ENCODE measurements around the gene TTLL7. TPM values are rescaled to one million over a fixed set of nuclear protein-coding genes. Genes with fewer than 3 reads are reported as not detected.

The TTLL7 gene
- total and polyA plus RNA-seq, 2 donors (not counting 1 experiment from before 2014, with no cell fraction given) = 0.01 TPM; not detected in 1

- no peaks in the 10 kb centered on the region for H3K4me1 Mint-ChIP-seq
- no peak overlapping the region for H3K27ac ChIP-seq (ENCODE audit: low read length in 2 of 2)
- no peak overlapping the region for H3K9ac ChIP-seq (ENCODE audit: low read length)
- no peak overlapping the region for H3K4me3 ChIP-seq (ENCODE audit: control extremely low read depth in 1 of 5, extremely low read depth in 1 of 5, insufficient read depth in 1 of 5, low read depth in 2 of 5, low read length in 4 of 5)
- H3K27ac Mint-ChIP-seq = no peak overlapping the region
- no peak for ATAC-seq (ENCODE audit: low read depth)
- no peaks in the 10 kb centered on the region for H3K79me2 ChIP-seq (ENCODE audit: control insufficient read depth, insufficient read depth, low read length)
- no peak overlapping the region for H2AFZ ChIP-seq (ENCODE audit: insufficient read depth, low read depth, low read length, poor library complexity, severe bottlenecking)
- TF ChIP-seq CTCF (IDR thresholded peaks at IDR 0.05) = no peak
- no peak for TF ChIP-seq EZH2 (IDR thresholded peaks at IDR 0.05; ENCODE audit: borderline replicate concordance, insufficient read depth, low read depth, low read length, poor library complexity, severe bottlenecking)
- no peaks in the 10 kb centered on the region for H4K20me1 ChIP-seq (ENCODE audit: control insufficient read depth, insufficient read depth, low read length, poor library complexity, severe bottlenecking)
- ChIA-PET POLR2A (no interaction called here), CTCF (no interaction called here)
- H3K27me3 ChIP-seq (replicated peaks in 1 of 4; ENCODE audit: control extremely low read depth in 1 of 4, control insufficient read depth in 3 of 4, insufficient read depth in 4 of 4, low read length in 3 of 4) = no peaks in the 10 kb centered on the region
- H3K4me1 ChIP-seq (ENCODE audit: control insufficient read depth in 2 of 2, insufficient read depth in 2 of 2, low read length in 2 of 2) = no peaks in the 10 kb centered on the region
- H3K4me3 Mint-ChIP-seq = no peak overlapping the region
- intact Hi-C loops (cut with micrococcal nuclease) = no loop called here
- H3K9me3 ChIP-seq (ENCODE audit: control extremely low read depth in 1 of 3, control insufficient read depth in 2 of 3, insufficient read depth in 1 of 3, low read length in 2 of 3) = no peaks in the 10 kb centered on the region
- no peaks in the 10 kb centered on the region for H3K36me3 ChIP-seq (replicated peaks in 1 of 2; ENCODE audit: control extremely low read depth in 1 of 2, control insufficient read depth in 1 of 2, extremely low read depth in 1 of 2, insufficient read depth in 2 of 2, low read length in 1 of 2)
- no peaks in the 10 kb centered on the region for H3K27me3 Mint-ChIP-seq
- DNase-seq = no peak
- no peak overlapping the region for H3K4me2 ChIP-seq (replicated peaks; ENCODE audit: low read depth, low read length, poor library complexity, severe bottlenecking)
- no CpG with 5 or more reads among the region's 1 CpG for WGBS (ENCODE audit: insufficient coverage)
- H3K9me3 Mint-ChIP-seq (ENCODE audit: insufficient read depth) = no peaks in the 10 kb centered on the region
Observed at GRCh38 chr1:83922431-83922830, 76.5 kb downstream of the TTLL7 start.

- DNase-seq (no peak), ATAC-seq (ENCODE audit: low read depth) (no peak)
- CTCF ChIA-PET = interaction anchor here (2.1 kb wide), 1 partner anchor 9 kb away, joined by 12 read pairs; no protein-coding TSS in a partner anchor
- H3K9me3 Mint-ChIP-seq (ENCODE audit: insufficient read depth) = no peaks in the 10 kb centered on the region
- Histone ChIP-seq H2AFZ (ENCODE audit: insufficient read depth, low read depth, low read length, poor library complexity, severe bottlenecking) (no peak overlapping the region), H3K4me3 (ENCODE audit: control extremely low read depth in 1 of 5, extremely low read depth in 1 of 5, insufficient read depth in 1 of 5, low read depth in 2 of 5, low read length in 4 of 5) (no peak overlapping the region), H3K79me2 (ENCODE audit: control insufficient read depth, insufficient read depth, low read length) (no peaks in the 10 kb centered on the region), H3K4me1 (ENCODE audit: control insufficient read depth in 2 of 2, insufficient read depth in 2 of 2, low read length in 2 of 2) (no peaks in the 10 kb centered on the region), H3K27ac (ENCODE audit: low read length in 2 of 2) (no peak overlapping the region), H3K27me3 (replicated peaks in 1 of 4; ENCODE audit: control extremely low read depth in 1 of 4, control insufficient read depth in 3 of 4, insufficient read depth in 4 of 4, low read length in 3 of 4) (no peaks in the 10 kb centered on the region), H3K36me3 (replicated peaks in 1 of 2; ENCODE audit: control extremely low read depth in 1 of 2, control insufficient read depth in 1 of 2, extremely low read depth in 1 of 2, insufficient read depth in 2 of 2, low read length in 1 of 2) (no peaks in the 10 kb centered on the region), H3K9me3 (ENCODE audit: control extremely low read depth in 1 of 3, control insufficient read depth in 2 of 3, insufficient read depth in 1 of 3, low read length in 2 of 3) (no peaks in the 10 kb centered on the region), H3K9ac (ENCODE audit: low read length) (no peak overlapping the region), H3K4me2 (replicated peaks; ENCODE audit: low read depth, low read length, poor library complexity, severe bottlenecking) (no peak overlapping the region), H4K20me1 (ENCODE audit: control insufficient read depth, insufficient read depth, low read length, poor library complexity, severe bottlenecking) (no peaks in the 10 kb centered on the region)
- no peak overlapping the region for H3K27ac Mint-ChIP-seq
- POLR2A ChIA-PET = no interaction called here
- H3K27me3 Mint-ChIP-seq = no peaks in the 10 kb centered on the region
- no CpG with 5 or more reads among the region's 1 CpG for WGBS (ENCODE audit: insufficient coverage)
- TF ChIP-seq CTCF (IDR thresholded peaks at IDR 0.05) = no peak
- no peak for TF ChIP-seq EZH2 (IDR thresholded peaks at IDR 0.05; ENCODE audit: borderline replicate concordance, insufficient read depth, low read depth, low read length, poor library complexity, severe bottlenecking)
- no peak overlapping the region for H3K4me3 Mint-ChIP-seq
- intact Hi-C loops (cut with micrococcal nuclease) = no loop called here
- no peaks in the 10 kb centered on the region for H3K4me1 Mint-ChIP-seq
Observed at GRCh38 chr1:83920320-83920719, 78.6 kb downstream of the TTLL7 start.

Data from B cell (primary cell).